HG03175 (cell line): ENCODE data around the gene CTAGE9.
A peak's percentile ranks its signal among the peaks of the same experiment; 100 is the strongest.
"Not testable (repeated sequence)": the region's sequence is repeated elsewhere in the genome, so short reads cannot be mapped to it uniquely, and the experiment has no call there.

Experiments used
- ATAC-seq: cut with Tn5 transposase; IDR thresholded peaks from one replicate; pipeline ENCODE4 v1.9.1; 2021; ENCODE audit warnings: mild to moderate bottlenecking, moderate library complexity; ENCODE audit not compliant: unreplicated experiment

The CTAGE9 gene

DNA sequence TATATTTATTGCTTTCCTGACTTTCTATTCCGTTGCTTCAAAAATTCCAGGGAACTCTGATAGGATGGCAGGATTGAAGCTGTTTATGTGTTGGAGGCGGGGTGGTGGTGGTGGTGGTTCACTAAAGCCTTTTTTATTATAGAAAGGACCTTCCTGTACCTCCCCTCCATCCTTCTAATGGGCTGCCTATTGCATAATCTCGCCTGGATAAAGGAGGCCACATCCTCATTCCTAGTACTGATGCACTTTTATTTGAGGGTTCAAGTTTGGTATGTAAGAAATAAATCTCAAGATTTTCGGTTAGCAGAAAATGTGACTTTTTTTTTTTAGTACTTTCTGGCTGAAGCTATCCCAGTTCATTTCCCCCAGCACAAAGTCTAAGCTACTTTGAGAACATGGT, 18.7 kb upstream of the CTAGE9 start:
- no peak for ATAC-seq

- no peak for ATAC-seq
Observed at GRCh38 chr6:131728296-131728939, 17.6 kb upstream of the CTAGE9 start.

DNA sequence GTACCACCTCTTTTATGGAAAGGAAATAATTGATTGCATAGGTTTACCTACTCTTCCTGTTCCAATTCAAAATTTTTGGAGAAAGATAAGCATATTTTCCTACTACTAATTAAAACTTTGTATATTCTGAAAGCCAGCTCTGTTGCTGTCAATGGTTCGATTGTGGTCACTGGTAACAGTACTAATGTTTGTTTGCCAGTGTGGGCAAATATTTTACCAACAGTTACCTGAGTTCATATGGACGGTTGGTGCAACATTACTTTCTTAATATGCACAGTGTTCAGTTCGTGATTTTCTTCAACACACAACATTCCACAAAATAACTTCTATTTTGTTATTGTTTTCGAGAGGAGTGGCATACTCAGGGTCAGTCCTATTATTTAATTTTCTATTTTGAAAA, 17.1 kb upstream of the CTAGE9 start:
- no peak for ATAC-seq

DNA sequence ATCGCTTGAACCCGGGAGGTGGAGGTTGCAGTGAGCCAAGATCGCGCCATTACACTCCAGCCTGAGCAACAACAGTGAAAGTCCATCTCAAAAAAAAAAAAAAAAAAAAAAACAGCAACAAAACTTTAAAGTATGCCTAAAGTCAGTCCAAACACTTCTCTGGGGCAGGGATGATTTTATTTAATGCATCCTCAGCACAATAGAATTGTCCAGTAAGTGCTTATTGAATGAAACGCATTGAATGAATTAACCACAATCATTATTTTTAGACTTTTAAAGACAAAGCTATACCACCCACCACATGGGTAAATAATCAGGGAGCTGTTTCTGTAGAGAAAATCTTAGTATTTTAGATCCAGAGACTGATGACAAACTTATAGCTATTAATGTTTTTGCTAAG, 16.6 kb upstream of the CTAGE9 start:
- ATAC-seq: no peak

- no peak for ATAC-seq
Observed at GRCh38 chr6:131724114-131724513, 13.3 kb upstream of the CTAGE9 start.

GRCh38 chr6:131721161-131721560, 10.3 kb upstream of the CTAGE9 start:
- no peak for ATAC-seq

DNA sequence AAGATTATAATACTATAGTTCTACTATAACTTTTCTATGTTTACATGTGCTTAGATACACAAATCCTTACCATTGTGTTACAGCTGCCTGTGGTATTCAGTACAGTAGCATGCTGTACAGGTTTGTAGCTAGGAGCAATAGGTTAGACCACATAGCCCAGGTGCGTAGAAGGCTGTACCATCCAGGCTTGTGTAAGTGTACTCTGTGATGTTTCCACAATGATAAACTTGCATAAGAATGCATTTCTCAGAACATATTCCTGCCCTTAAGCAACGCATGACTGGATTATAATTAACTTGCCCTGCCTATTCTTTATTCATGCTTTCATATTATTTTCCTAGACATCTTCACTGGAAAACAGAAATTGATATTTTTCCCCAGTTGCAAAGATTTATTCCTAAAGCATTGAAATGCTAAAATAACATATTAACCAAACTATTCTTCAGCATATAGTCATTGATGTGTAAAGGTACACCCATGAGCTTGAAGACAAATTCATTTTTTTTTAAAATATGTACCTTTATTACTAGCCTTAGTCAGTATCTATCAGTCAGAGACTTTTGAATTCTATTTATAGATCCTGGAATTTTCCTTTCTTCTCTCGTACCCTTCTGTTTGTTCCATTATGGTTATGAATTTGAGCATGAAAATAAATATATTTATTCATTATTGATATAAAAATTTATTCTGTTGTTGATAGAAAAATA, 7.2 kb upstream of the CTAGE9 start:
- ATAC-seq: no peak

DNA sequence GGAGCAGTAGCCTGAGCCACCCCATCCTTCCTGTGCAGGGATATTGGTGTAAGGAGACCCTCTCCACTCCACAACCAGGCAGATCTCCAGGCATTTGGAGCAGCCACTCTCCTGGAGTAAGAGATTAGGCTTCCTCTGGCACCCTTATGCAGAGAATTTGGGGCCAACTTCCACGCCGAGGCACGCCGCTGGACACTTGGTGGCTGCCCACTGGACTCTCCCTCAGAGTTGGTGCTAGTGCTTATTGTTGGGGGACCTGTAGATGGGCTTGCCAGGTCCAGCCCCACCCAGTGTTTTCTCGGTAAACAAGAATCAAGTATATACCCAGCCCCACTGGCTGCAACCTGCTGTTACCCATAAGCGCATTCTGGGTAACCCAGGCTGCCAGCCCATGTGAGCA, 4.8 kb upstream of the CTAGE9 start:
- ATAC-seq: peak; percentile 64

DNA sequence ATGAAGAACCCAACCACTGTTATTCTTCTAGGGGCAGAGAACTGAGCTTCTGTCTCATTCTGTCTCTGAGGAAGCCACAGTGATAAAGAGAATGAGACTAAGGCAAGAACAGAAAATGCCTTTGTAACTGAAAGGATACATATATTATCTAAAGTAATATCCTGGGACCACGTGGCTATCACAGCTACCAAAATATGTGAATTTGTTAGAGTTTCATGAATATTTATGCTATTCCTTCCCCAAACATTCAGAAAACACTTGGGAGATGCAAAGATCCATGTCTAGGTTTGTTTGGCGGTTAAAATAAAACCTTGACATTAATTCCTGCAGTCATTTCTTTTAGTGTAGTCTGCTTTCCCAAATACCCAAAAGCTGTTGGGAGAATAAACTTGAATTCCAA, 6.9 kb downstream of the CTAGE9 start:
- ATAC-seq: not testable (repeated sequence)

GRCh38 chr6:131700851-131701250, 10.0 kb downstream of the CTAGE9 start:
- not testable (repeated sequence) for ATAC-seq

DNA sequence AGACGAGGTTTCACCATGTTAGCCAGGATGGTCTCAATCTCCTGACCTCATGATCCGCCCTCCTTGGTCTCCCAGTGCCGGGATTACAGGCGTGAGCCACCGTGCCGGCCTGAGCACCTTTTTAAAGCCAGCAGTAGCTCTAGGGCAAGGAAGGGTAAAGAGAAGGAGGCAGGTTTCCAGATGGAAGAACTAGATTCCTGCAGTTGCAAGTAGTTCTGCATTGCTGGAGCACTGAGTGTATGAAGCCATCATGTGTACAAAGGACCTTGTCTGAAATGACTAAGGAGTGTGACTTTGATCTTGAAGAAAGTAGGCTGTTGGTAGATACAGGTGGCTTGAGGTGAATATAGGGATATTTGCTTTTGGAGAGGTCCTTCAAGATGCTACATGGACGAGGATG, 13.9 kb downstream of the CTAGE9 start:
- no peak for ATAC-seq

GRCh38 chr6:131694832-131695426, 15.9 kb downstream of the CTAGE9 start:
- peak; percentile 92 for ATAC-seq

GRCh38 chr6:131693384-131693783, 17.4 kb downstream of the CTAGE9 start:
- no peak for ATAC-seq

DNA sequence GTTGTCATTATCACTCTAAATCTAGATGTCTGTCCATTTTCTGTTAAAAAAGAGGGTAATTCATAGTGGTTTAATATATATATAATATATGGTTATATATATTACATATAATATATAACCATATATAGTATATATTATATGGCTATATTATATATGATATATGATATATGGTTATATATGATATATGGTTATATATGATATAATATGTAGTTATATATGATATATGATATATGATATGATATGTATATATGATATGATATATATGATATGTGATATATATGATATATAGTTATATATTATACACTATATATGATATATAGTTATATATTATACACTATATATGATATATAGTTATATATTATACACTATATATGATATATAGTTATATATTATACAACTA, 18.2 kb downstream of the CTAGE9 start:
- ATAC-seq: no peak

DNA sequence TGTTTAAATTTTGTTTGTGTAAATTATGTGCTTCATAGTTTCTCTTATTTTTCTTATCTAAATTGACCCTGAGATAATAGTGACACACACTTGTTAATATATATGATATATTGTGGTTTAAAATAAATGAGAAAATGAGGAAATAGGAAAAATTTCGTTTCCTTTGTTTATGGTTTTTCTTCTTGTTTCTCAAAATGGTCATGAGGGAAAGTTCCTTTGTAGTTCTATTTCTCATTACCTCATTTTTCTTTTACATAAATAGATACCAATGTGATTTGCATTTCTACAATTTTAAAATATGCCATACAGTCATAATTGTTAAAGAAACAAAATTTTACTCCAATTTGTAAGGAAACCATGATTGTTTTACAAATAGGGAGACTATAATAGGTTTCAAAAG, 18.8 kb downstream of the CTAGE9 start:
- no peak for ATAC-seq

DNA sequence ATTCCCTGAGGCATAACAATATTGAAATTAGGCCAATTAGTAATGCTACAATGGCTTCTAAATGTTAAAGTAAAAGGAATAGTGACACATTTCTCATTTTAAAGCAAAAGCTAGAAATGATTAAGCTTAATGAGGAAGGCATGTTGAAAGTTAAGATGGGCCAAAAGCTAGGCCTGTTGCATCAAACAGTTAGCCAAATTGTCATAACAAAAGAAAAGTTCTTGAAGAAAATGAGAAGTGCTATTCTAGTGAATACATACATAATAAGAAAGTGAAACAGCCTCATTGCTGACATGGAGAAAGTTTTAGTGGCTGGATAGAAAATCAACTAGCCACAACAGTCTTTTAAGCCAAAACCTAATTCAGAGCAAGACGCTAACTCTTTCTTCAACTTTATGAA, 22.5 kb downstream of the CTAGE9 start:
- ATAC-seq: peak; percentile 72

DNA sequence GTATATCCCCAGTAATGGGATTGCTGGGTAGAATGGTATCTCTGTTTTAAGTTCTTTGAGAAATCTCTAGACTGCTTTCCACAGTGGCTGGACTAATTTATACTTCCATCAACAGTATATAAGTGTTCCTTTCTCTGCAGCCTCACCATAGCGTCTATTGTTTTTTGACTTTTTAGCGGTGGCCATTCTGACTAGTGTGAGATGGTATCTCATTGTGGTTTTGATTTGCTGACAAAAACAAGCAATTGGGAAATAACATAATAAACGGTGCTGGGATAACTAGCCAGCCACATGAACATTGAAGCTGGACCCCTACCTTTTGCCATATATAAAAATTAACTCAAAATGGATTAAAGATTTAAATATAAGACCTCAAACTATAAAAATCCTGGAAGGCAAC, 23.8 kb downstream of the CTAGE9 start:
- ATAC-seq: no peak

- ATAC-seq: peak; percentile 54
Observed at GRCh38 chr6:131685266-131685780, 25.5 kb downstream of the CTAGE9 start.

DNA sequence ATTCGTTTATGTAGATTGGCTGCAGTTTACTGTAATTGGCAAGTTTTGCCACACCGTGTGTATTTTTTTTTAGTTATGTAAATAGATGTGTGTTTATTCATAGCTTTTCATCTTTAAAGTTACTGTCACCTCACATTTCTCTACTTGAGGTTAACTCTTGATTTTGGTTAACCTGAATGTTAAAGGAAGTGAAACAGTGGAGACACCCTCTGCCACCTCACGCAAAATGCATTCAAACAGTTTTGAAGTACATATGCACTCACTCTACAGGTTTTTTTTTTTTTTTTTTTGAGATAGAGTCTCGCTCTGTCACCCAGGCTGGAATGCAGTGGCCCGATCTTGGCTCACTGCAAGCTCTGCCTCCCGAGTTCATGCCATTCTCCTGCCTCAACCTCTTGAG, 27.3 kb downstream of the CTAGE9 start:
- ATAC-seq: peak; percentile 86

DNA sequence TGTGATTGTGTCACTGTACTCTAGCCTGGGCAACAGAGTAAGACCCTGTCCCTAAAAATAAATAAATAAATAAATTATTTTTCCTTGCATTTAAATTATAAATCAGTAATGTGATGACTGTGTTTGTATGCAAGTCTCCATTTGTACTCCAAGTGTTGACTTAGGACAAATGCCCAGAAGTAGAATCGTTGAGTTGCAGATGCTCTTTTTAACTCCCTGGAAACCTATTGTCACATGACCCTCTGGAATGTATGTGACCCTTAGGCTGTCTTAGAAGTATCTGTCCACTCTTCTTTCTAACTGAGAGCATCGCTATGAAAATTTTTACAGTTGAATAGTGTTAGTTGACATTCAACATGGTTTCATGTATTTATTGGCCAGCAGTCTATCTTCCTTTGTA, 28.4 kb downstream of the CTAGE9 start:
- no peak for ATAC-seq

DNA sequence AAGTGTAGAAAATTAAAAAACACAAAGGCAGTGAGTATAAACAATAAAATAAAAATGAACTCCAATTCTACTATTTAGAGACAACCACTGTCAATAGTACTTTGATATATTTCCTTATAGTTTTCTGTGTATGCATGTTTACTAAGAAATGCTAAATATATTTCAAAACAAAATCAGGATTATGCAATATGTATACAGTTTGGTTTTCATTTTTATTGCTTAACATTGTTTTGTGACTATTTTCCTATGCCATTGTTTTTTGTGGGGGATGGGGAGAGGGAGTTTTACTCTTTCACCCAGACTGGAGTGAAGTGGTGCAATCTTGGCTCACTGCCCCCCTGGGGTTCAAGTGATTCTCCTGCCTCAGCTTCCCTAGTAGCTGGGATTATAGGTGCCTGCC, 29.2 kb downstream of the CTAGE9 start:
- ATAC-seq: no peak

GRCh38 chr6:131680868-131681267, 29.9 kb downstream of the CTAGE9 start:
- no peak for ATAC-seq
